SK-N-SH (cell line): ENCODE data around the gene TENT4A.

Experiments used
- CHD2 ChIP-seq: fragments of 150-350 bp; IDR thresholded peaks from 2 replicates; pipeline ENCODE4 v1.6.1; 2018; ENCODE audit warnings: low read length; ENCODE audit not compliant: partially characterized antibody
- FOSL2 ChIP-seq: IDR thresholded peaks from 2 replicates; pipeline ENCODE4 v1.4.0; 2012; ENCODE audit warnings: low read depth, mild to moderate bottlenecking, moderate library complexity, borderline replicate concordance
- GABPA ChIP-seq: IDR thresholded peaks from 2 replicates; pipeline ENCODE4 v1.4.0; 2012; ENCODE audit warnings: low read depth, mild to moderate bottlenecking
- RFX5 ChIP-seq: IDR thresholded peaks from 2 replicates; pipeline ENCODE4 v1.6.1; 2012; ENCODE audit warnings: mild to moderate bottlenecking, improper control_type of control experiment, low read length
- TAF1 ChIP-seq: IDR thresholded peaks from 2 replicates; pipeline ENCODE4 v1.6.1; 2012; ENCODE audit warnings: low read depth, mild to moderate bottlenecking, low read length, moderate library complexity, borderline replicate concordance
- ZBTB33 ChIP-seq: IDR thresholded peaks from 2 replicates; pipeline ENCODE4 v1.4.0; 2012; ENCODE audit warnings: low read depth, borderline replicate concordance
- TF ChIP-seq, protein P1 (sequence below): fragments of 200-600 bp; sonication (generic); IDR thresholded peaks from 2 replicates; pipeline ENCODE4 v1.6.1; 2017; ENCODE audit warnings: antibody characterized with exemption, mild to moderate bottlenecking, moderate library complexity
- TF ChIP-seq, protein P2 (sequence below): IDR thresholded peaks from 2 replicates; pipeline ENCODE4; 2012
- TF ChIP-seq, protein P3 (sequence below): fragments of 150-350 bp; IDR thresholded peaks from 2 replicates; pipeline ENCODE4 v1.6.1; 2016; ENCODE audit warnings: mild to moderate bottlenecking, low read depth, low read length

GRCh38 chr5:6785861-6786180 is 72.6 kb downstream of the TENT4A start:
- TF ChIP-seq, protein P1, sequence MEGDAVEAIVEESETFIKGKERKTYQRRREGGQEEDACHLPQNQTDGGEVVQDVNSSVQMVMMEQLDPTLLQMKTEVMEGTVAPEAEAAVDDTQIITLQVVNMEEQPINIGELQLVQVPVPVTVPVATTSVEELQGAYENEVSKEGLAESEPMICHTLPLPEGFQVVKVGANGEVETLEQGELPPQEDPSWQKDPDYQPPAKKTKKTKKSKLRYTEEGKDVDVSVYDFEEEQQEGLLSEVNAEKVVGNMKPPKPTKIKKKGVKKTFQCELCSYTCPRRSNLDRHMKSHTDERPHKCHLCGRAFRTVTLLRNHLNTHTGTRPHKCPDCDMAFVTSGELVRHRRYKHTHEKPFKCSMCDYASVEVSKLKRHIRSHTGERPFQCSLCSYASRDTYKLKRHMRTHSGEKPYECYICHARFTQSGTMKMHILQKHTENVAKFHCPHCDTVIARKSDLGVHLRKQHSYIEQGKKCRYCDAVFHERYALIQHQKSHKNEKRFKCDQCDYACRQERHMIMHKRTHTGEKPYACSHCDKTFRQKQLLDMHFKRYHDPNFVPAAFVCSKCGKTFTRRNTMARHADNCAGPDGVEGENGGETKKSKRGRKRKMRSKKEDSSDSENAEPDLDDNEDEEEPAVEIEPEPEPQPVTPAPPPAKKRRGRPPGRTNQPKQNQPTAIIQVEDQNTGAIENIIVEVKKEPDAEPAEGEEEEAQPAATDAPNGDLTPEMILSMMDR, result no peak
- TF ChIP-seq CHD2 (no peak), ZBTB33 (no peak), GABPA (no peak), FOSL2 (no peak), RFX5 (no peak), TAF1 (no peak)
- TF ChIP-seq, protein P2, sequence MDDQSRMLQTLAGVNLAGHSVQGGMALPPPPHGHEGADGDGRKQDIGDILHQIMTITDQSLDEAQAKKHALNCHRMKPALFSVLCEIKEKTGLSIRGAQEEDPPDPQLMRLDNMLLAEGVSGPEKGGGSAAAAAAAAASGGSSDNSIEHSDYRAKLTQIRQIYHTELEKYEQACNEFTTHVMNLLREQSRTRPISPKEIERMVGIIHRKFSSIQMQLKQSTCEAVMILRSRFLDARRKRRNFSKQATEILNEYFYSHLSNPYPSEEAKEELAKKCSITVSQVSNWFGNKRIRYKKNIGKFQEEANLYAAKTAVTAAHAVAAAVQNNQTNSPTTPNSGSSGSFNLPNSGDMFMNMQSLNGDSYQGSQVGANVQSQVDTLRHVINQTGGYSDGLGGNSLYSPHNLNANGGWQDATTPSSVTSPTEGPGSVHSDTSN, result no peak
- TF ChIP-seq, protein P3, sequence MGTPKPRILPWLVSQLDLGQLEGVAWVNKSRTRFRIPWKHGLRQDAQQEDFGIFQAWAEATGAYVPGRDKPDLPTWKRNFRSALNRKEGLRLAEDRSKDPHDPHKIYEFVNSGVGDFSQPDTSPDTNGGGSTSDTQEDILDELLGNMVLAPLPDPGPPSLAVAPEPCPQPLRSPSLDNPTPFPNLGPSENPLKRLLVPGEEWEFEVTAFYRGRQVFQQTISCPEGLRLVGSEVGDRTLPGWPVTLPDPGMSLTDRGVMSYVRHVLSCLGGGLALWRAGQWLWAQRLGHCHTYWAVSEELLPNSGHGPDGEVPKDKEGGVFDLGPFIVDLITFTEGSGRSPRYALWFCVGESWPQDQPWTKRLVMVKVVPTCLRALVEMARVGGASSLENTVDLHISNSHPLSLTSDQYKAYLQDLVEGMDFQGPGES, result no peak
